DOHH2 (cell line): ENCODE measurements around the gene NME9.

Experiments
- H3F3A ChIP-seq: fragments of 200-600 bp; sonication (generic), shearing (Covaris generic); 2 replicates; pipeline ENCODE4 v1.6.0; 2016; ENCODE audit warnings: antibody characterized with exemption, mild to moderate bottlenecking; ENCODE audit not compliant: control insufficient read depth, insufficient read depth
- H3K27ac ChIP-seq: fragments of 200-600 bp; sonication (generic); 2 replicates; pipeline ENCODE4 v1.5.1; 2014; ENCODE audit warnings: low read depth, mild to moderate bottlenecking, low read length, moderate library complexity
- H3K27me3 ChIP-seq: fragments of 200-600 bp; sonication (generic); 2 replicates; pipeline ENCODE4 v1.6.1; 2014; ENCODE audit warnings: mild to moderate bottlenecking, low read length, mixed read lengths; ENCODE audit not compliant: control insufficient read depth
- H3K36me3 ChIP-seq: fragments of 200-600 bp; sonication (generic); 2 replicates; pipeline ENCODE4 v1.6.1; 2014; ENCODE audit warnings: mild to moderate bottlenecking, low read length, moderate library complexity, mixed read lengths; ENCODE audit not compliant: control insufficient read depth
- H3K4me1 ChIP-seq: fragments of 200-600 bp; sonication (generic); 2 replicates; pipeline ENCODE4 v1.6.1; 2014; ENCODE audit warnings: mild to moderate bottlenecking, low read length, mixed read lengths; ENCODE audit not compliant: control insufficient read depth
- H3K4me2 ChIP-seq: fragments of 200-600 bp; sonication (generic); 2 replicates; pipeline ENCODE4 v1.6.0; 2014; ENCODE audit warnings: mild to moderate bottlenecking, low read length, moderate library complexity
- H3K4me3 ChIP-seq: fragments of 200-600 bp; sonication (generic); 2 replicates; pipeline ENCODE4 v1.5.1; 2014; ENCODE audit warnings: mild to moderate bottlenecking, low read length, mixed read lengths
- H3K79me2 ChIP-seq: fragments of 200-600 bp; sonication (generic); 2 replicates; pipeline ENCODE4 v1.6.1; 2014; ENCODE audit warnings: mild to moderate bottlenecking, low read length, mixed read lengths; ENCODE audit not compliant: control insufficient read depth
- H3K9me2 ChIP-seq: fragments of 200-600 bp; sonication (generic); replicated peaks from 2 replicates; pipeline ENCODE4 v1.6.1; 2014; ENCODE audit warnings: mild to moderate bottlenecking, low read length, mixed read lengths; ENCODE audit not compliant: control insufficient read depth
- H3K9me3 ChIP-seq: fragments of 200-600 bp; sonication (generic); 2 replicates; pipeline ENCODE4 v1.6.1; 2014; ENCODE audit warnings: antibody characterized with exemption, low read length, mixed read lengths; ENCODE audit not compliant: control insufficient read depth, insufficient read depth
- H4K20me1 ChIP-seq: fragments of 200-600 bp; sonication (generic); 2 replicates; pipeline ENCODE4 v1.6.0; 2014; ENCODE audit warnings: low read depth, mild to moderate bottlenecking, antibody characterized with exemption, low read length, moderate library complexity; ENCODE audit not compliant: control insufficient read depth, insufficient read depth
- CTCF ChIP-seq: fragments of 200-600 bp; sonication (generic); IDR thresholded peaks from one replicate; pipeline ENCODE4 v1.5.1; 2014; ENCODE audit warnings: antibody characterized with exemption, mild to moderate bottlenecking, low read depth, low read length; ENCODE audit not compliant: poor library complexity, severe bottlenecking
- EZH2phosphoT487 ChIP-seq: fragments of 200-600 bp; sonication (generic); IDR thresholded peaks from 2 replicates; pipeline ENCODE4 v1.6.1; 2017; ENCODE audit warnings: borderline replicate concordance, mild to moderate bottlenecking, antibody characterized with exemption, low read length, moderate library complexity, mixed read lengths

The NME9 gene

DNA sequence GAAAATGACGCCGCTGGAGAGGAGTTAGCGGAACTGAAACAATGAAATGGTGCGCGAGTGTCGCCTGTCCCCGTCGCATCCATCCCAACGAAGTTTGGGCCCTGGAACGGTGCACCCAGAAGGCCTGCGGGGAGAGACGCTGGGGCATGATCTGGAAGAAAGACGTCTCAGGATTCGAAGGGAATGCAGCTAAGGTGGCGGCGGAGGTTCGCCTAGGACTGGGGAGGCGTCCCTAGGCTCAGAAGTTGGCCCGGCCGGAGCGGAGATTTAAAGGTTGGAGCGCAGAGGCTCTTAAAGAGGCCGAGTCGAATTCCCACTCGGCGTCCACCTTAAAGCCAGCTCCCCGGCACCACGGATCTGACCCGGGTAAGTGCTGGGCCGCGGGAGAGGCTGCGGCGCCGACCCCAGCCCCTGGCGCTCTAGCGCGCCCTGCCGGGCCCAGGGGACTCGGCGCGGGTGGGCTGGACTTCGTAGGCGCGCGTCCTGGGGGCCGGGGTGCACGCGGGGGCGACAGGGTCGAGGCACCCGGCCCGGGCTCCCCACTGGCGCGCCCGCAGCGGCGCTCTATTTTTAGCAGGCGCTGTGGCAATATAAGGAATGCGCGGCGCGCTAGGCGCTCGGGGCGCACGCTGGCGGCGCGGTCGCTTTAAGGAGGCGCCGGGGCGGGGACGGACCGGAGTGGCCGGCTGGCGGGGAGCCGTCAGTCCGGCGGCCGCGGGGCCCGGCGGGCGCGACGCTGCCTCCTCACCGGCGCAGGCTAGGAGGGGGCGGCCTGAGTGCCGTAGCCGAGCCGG is 18.5 kb upstream of the NME9 start, which contains the start of gene MRAS:
Gene MRAS (plus strand): TSS at position 620 of the 794 bp plus-strand sequence. CDS start 24,305 bp downstream, outside the sequence.
- H3K4me2 ChIP-seq, result no peak within 1 kb of the TSS
- H3K27me3 ChIP-seq, result peaks cover 16% of the 10 kb centered on the region
- no peak within 1 kb of the TSS for H3K27ac ChIP-seq

DNA sequence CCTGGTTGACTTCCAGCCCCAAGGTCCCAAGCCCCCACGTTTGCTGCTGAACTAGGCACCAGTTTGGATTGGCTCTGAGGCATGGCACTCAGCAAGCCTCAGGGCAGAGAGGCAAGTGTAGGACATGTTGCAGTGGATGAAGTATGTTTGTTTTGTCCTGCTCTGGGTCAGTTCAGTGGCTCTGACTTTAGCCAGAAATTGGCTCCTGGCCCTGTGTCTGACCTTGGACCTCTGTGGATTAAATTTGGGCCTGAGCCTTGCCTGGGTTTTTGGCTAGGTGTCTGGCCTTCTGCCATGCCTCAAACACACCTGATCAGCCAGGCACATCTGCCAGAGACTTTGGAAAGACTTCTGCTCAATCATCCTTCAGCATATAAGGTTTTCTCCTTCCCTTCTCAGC is 15.1 kb upstream of the NME9 start:
- TF ChIP-seq CTCF (no peak), EZH2phosphoT487 (no peak)
- no peaks in the 10 kb centered on the region for H3K9me2 ChIP-seq
- no peak overlapping the region for H3K4me2 ChIP-seq
- no peaks in the 10 kb centered on the region for H4K20me1 ChIP-seq
- H3K9me3 ChIP-seq, result no peaks in the 10 kb centered on the region
- H3K4me3 ChIP-seq, result no peak overlapping the region
- H3K27ac ChIP-seq, result no peak overlapping the region
- H3K79me2 ChIP-seq, result no peaks in the 10 kb centered on the region
- H3K4me1 ChIP-seq, result no peaks in the 10 kb centered on the region
- no peaks in the 10 kb centered on the region for H3K36me3 ChIP-seq
- no peaks in the 10 kb centered on the region for H3F3A ChIP-seq
- peaks cover 10% of the 10 kb centered on the region for H3K27me3 ChIP-seq

More for the DNA sequence above, 18.5 kb upstream of the NME9 start, which contains the start of gene MRAS:
- Histone ChIP-seq H3K4me1 (no peaks in the 10 kb centered on the region), H3K36me3 (no peaks in the 10 kb centered on the region), H4K20me1 (no peaks in the 10 kb centered on the region), H3F3A (no peaks in the 10 kb centered on the region), H3K9me3 (no peaks in the 10 kb centered on the region), H3K4me3 (no peak within 1 kb of the TSS), H3K79me2 (no peaks in the 10 kb centered on the region), H3K9me2 (no peaks in the 10 kb centered on the region)
- TF ChIP-seq CTCF (no peak), EZH2phosphoT487 (no peak)

DNA sequence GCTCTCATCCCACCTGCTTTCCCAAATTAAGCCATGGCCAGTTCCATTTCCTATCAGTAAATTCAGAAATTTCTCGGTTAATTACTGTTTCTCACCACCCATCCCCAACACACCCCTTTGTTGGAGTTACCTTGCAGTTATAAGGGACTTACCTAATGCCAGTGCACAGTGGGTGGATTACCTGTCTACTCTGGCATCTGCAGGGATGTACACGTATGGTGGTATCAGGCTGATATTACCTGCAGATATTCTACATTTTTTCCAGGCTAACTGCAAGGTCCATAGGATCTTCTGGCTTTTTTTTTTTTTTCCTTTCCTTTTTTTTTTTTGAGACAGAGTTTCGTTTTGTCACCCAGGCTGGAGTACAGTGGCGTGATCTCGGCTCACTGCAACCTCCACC is 10.9 kb upstream of the NME9 start:
- no peak overlapping the region for H3K4me3 ChIP-seq
- no peak overlapping the region for H3K4me2 ChIP-seq
- no peak for TF ChIP-seq EZH2phosphoT487
- TF ChIP-seq CTCF, result no peak
- no peaks in the 10 kb centered on the region for H3K9me2 ChIP-seq
- no peaks in the 10 kb centered on the region for H3K4me1 ChIP-seq
- H4K20me1 ChIP-seq, result no peaks in the 10 kb centered on the region
- no peaks in the 10 kb centered on the region for H3K79me2 ChIP-seq
- H3K36me3 ChIP-seq, result no peaks in the 10 kb centered on the region
- peaks cover 14% of the 10 kb centered on the region for H3K27me3 ChIP-seq
- no peak overlapping the region for H3K27ac ChIP-seq
- H3K9me3 ChIP-seq, result no peaks in the 10 kb centered on the region
- no peaks in the 10 kb centered on the region for H3F3A ChIP-seq
